Breast epithelium (tissue), 3 donors: ENCODE data around the gene SAXO2.

Experiments used
- POLR2AphosphoS5 ChIP-seq, 3 donors: sonication (generic); formaldehyde crosslinking; IDR thresholded peaks; one replicate each; pipeline ENCODE4 v1.6.1; 2017; ENCODE audit warnings: antibody characterized with exemption in 3 of 3
- TF ChIP-seq, protein P1 (sequence below), 3 donors: fragments of 450-650 bp; IDR thresholded peaks; one replicate each; pipeline ENCODE4 v1.5.1; 2016 to 2017; ENCODE audit warnings: antibody characterized with exemption in 3 of 3, mild to moderate bottlenecking in 3 of 3, moderate library complexity in 3 of 3

GRCh38 chr15:82303956-82304777 is 41.5 kb downstream of the SAXO2 start:
- TF ChIP-seq, protein P1, sequence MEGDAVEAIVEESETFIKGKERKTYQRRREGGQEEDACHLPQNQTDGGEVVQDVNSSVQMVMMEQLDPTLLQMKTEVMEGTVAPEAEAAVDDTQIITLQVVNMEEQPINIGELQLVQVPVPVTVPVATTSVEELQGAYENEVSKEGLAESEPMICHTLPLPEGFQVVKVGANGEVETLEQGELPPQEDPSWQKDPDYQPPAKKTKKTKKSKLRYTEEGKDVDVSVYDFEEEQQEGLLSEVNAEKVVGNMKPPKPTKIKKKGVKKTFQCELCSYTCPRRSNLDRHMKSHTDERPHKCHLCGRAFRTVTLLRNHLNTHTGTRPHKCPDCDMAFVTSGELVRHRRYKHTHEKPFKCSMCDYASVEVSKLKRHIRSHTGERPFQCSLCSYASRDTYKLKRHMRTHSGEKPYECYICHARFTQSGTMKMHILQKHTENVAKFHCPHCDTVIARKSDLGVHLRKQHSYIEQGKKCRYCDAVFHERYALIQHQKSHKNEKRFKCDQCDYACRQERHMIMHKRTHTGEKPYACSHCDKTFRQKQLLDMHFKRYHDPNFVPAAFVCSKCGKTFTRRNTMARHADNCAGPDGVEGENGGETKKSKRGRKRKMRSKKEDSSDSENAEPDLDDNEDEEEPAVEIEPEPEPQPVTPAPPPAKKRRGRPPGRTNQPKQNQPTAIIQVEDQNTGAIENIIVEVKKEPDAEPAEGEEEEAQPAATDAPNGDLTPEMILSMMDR (IDR thresholded peaks at IDR 0.05), result no peak
- TF ChIP-seq POLR2AphosphoS5 (IDR thresholded peaks at IDR 0.05), result no peak
